ENCODE measurements around the gene FAM131A.

GRCh38 chr3:184290331-184290730 is 47.1 kb upstream of the FAM131A start:
- TF ChIP-seq CTCF (IDR thresholded peaks at IDR 0.05 in 8 of 11, conservative IDR thresholded peaks at IDR 0.05 in 3 of 11) (no peak), POLR2A (IDR thresholded peaks at IDR 0.05) (no peak), POLR2AphosphoS5 (IDR thresholded peaks at IDR 0.05) (no peak)
